Measurements from ENCODE around the gene MIPOL1.
"Not testable (repeated sequence)": the region's sequence is repeated elsewhere in the genome, so short reads cannot be mapped to it uniquely, and the experiment has no call there.

Gene MIPOL1

GRCh38 chr14:37462426-37462825, 264.7 kb downstream of the MIPOL1 start:
- not testable (repeated sequence) for DNase-seq (ENCODE audit: low read depth in 2 of 2)

DNA sequence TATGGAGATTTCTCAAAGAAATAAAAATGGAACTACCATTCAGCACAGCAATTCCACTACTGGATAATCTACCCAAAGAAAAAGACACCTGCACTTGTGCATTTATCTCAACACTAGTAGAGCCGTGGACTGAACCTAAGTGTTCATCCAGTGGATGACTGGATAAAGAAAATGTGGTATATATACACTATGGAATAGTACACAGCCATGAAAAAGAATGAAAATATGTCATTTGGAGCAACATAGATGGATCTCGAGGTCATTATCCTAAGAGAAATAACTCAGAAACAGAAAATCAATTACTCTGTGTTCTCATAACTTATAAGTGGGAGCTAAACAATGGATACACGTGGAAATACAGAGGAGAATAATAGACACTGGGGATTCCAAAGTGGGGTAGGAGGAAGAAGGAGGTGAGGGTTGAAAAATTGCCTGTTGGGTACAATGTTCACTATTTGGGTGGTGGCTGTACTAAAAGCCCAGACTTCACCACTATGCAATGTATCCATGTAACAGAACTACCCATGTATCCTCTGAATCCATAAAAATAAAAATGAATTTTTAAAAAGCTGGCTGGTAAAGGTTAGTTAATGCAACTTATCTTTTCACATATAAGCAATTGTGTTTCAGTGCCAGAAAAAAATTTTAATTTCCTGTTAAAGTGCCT, 266.6 kb downstream of the MIPOL1 start:
- no peak for DNase-seq (ENCODE audit: low read depth in 2 of 2)

GRCh38 chr14:37466003-37466622, 268.4 kb downstream of the MIPOL1 start:
- DNase-seq (ENCODE audit: low read depth in 2 of 2) = no peak

- no peak for DNase-seq (ENCODE audit: low read depth in 2 of 2)
Measured at GRCh38 chr14:37466623-37467088, 268.9 kb downstream of the MIPOL1 start.

- DNase-seq (ENCODE audit: low read depth in 2 of 2) = no peak
Measured at GRCh38 chr14:37469650-37470049, 271.9 kb downstream of the MIPOL1 start.

DNA sequence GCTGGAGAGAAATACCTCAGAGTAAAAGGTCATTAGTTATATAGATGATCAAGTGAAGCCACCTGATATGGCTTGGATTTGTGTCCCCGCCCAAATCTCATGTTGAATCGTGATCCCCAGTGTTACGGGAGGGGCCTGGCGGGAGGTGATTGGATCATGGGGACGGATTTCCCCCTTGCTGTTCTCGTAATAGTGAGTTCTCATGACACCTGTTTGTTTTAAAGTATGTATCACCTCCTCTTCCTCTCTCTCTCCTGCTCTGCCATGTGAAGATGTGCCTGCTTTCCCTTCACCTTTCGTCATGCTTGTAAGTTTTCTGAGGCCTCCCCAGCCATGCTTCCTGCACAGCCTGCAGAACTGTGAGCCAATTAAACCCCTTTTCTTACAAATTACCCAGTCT, 272.5 kb downstream of the MIPOL1 start:
- DNase-seq (ENCODE audit: low read depth in 2 of 2) = no peak

GRCh38 chr14:37472906-37473305, 275.2 kb downstream of the MIPOL1 start:
- no peak for DNase-seq (ENCODE audit: low read depth in 2 of 2)

- DNase-seq (ENCODE audit: low read depth in 2 of 2) = no peak
Measured at GRCh38 chr14:37474191-37474590, 276.5 kb downstream of the MIPOL1 start.

GRCh38 chr14:37480446-37481290, 282.9 kb downstream of the MIPOL1 start:
- DNase-seq (ENCODE audit: low read depth in 2 of 2) = no peak

DNA sequence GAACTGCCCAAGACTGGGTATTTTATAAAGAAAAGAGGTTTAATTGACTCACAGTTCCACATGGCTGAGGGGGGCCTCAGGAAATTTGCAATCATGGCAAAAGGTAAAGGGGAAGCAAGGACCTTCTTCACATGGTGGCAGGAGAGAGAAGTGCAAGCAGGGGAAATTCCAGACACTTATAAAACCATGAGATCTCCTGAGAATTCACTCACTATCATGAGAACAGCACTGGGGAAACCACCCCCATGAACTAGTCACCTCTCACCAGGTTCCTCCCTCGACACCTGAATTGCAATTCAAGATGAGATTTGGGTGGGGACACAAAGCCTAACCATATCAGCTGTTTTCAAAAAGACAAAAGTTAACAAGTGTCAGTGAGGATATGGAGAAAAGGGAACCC, 284.7 kb downstream of the MIPOL1 start:
- no peak for DNase-seq (ENCODE audit: low read depth in 2 of 2)

DNA sequence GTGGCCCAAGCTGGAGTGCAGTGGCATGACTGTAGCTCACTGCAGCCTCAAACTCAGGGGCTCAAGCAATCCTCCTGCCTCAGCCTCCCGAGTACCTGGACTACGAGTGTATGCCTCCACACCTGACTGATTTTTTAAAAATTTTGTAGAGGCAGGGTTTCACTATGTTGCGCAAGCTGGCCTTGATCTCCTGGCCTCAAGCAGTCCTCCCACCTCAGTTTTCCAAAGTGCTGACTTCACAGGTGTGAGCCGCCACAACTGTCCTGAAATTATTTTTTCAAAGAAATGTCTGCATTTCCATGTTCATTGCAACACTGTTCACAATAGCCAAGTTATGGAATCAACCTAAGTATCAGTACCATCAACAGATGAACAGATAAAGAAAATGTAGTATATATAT, 285.9 kb downstream of the MIPOL1 start:
- no peak for DNase-seq (ENCODE audit: low read depth in 2 of 2)

GRCh38 chr14:37490607-37491006, 292.9 kb downstream of the MIPOL1 start:
- no peak for DNase-seq (ENCODE audit: low read depth in 2 of 2)

DNA sequence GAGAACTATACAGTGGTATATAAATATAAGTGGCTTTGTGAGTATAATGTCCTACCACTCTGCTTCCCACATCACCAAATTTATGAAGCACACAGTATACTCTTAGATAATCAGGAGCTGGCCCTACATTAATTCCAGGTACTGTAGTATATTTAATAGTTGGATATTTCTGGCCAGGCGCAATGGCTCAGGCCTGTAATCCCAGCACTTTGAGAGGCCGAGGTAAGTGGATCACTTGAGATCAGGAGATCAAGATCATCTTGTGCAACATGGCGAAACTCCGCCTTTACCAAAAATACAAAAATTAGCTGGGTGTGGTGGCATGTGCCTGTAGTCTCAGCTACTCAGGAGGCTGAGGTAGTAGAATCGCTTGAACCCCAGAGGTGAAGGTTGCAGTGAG, 293.3 kb downstream of the MIPOL1 start:
- DNase-seq (ENCODE audit: low read depth in 2 of 2) = no peak

GRCh38 chr14:37493606-37494005, 295.9 kb downstream of the MIPOL1 start:
- DNase-seq (ENCODE audit: low read depth in 2 of 2) = no peak

DNA sequence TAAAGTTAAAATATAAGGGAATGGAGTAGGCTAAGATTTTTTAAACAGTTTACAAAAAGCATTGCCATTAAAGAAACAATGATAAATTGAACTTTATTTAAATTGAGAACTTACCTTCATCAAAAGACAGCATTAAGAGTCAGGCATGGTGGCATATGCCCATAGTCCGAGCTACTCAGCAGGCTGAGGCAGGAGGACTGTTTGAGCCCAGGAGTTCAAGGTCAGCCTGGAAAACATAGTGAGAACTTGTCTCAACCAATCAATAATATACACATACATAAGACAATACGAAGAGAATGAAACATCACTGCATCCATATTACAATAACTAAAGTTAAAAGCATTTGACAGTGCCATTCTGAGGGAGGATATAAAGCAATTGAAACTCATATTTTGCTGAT, 299.7 kb downstream of the MIPOL1 start:
- no peak for DNase-seq (ENCODE audit: low read depth in 2 of 2)

- DNase-seq (ENCODE audit: low read depth in 2 of 2) = no peak
Measured at GRCh38 chr14:37501877-37502276, 304.1 kb downstream of the MIPOL1 start.

GRCh38 chr14:37508503-37508902, 310.8 kb downstream of the MIPOL1 start:
- DNase-seq (ENCODE audit: low read depth in 2 of 2) = no peak

DNA sequence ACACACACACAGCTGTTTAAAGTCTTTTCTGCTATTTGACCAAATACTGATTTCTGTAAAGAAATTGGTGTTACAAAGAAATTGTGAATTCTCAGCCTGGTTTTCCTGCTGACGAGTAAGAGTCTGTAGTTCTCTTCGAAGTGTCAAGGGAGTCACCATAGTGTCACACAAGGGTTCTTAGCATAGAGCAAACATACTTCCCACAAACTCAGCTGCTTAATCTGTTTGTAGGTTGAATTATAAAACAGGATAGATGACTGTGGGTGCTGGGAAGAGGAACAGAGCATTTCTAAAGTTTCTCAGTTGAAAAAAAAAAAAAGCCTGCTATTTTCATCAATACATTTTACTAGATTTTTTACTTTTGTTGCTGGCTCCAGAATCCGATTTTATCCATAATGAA, 314.4 kb downstream of the MIPOL1 start:
- no peak for DNase-seq (ENCODE audit: low read depth in 2 of 2)

DNA sequence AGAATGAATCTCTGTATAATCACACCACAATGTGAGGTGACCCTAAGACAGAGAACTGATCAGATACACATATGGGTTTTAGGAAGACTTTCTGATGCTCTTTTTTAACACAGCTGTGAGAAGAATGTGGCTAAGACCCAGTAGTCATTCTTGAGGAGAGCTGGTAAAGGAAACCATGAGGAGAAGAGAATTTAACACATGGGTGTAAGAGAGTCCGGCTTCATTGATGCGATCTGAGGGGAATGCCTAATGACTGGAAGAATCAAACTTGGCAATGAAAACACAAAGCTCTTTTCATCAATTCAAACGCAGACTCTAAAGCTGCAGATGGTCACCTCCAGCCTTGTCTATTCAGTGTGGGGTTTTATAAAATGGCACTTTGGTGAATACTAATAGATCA, 318.0 kb downstream of the MIPOL1 start:
- DNase-seq (ENCODE audit: low read depth in 2 of 2) = no peak

GRCh38 chr14:37526994-37527393, 329.3 kb downstream of the MIPOL1 start:
- no peak for DNase-seq (ENCODE audit: low read depth in 2 of 2)

GRCh38 chr14:37539992-37540391, 342.3 kb downstream of the MIPOL1 start:
- no peak for DNase-seq (ENCODE audit: low read depth in 2 of 2)

DNA sequence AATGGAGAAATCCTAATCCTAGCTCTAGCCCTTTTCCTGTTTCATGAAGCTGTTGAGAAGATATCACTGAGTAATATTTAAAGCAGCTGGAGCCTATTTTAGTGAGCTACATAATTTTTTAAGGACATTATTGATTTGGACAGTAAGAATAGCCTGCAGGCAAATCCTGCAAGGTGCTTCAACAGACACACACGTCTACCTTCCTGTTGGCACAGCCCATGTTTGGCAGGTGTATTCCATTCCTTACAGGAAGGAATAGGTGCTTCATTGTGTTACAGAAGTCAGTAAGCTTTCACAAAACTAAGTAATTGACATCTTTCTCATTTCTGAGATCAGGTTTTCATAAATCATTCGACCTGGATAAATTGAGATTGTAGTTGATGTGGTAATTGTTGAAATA, 346.7 kb downstream of the MIPOL1 start:
- DNase-seq (ENCODE audit: low read depth in 2 of 2) = no peak

DNA sequence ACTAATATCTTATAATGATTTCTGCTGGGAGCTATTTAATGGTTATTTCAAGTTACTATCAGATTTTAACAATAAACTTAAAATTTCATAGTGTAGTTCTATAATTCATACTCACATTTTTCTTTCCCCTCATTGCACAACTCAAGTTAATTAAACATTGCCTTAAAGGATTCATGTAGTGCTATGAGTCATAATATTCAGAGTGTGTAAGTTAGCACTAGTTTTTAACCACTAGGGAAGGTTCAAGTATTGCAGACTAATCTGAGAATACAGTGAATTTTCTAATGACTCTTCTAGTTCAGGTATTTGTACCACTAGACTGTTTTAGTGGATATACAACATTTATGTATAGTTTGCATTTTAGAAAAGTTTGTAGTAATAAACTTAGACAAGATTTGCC, 347.4 kb downstream of the MIPOL1 start:
- no peak for DNase-seq (ENCODE audit: low read depth in 2 of 2)

All from stimulated activated CD8-positive, alpha-beta memory T cell treated with anti-CD3 and anti-CD28 coated beads, Interleukin-7, amount 100 ng/mL, for 1 hour (primary cell).